Right ventricle myocardium superior (tissue), 1 donor: ENCODE measurements around the gene FITM1. TPM values are rescaled to one million over a fixed set of nuclear protein-coding genes. Genes with fewer than 3 reads are reported as not detected.
A peak's percentile ranks its signal among the peaks of the same experiment; 100 is the strongest.

Source experiments
- ATAC-seq: fragments of 200-7000 bp; cut with Tn5 transposase; one replicate; pipeline ENCODE4 v1.9.1; 2020; ENCODE audit warnings: mild to moderate bottlenecking; ENCODE audit not compliant: poor library complexity
- DNase-seq: peaks from one replicate; pipeline ENCODE4 v3.0.0-alpha.2; 2020
- intact Hi-C: fragments of 100-400 bp; cut with DNase I; formaldehyde crosslinking; loops from one replicate; pipeline ENCODE4 v1.11.2; 2022
- total RNA-seq: library from RNA; stranded (reverse); fragmentation: NEBNext Ultra II Directional; extraction: Animal tissue kit (Norgen Biotek cat#: 25700); gene quantifications from one replicate; pipeline ENCODE4 v1.2.1, GENCODE V29; 2021
- donor health status: DM: no; HTN: yes; CAD: no; lungs with severe emphysema.

Gene FITM1
- total RNA-seq, 1 donor from 2014 or later, result 126 TPM

DNA sequence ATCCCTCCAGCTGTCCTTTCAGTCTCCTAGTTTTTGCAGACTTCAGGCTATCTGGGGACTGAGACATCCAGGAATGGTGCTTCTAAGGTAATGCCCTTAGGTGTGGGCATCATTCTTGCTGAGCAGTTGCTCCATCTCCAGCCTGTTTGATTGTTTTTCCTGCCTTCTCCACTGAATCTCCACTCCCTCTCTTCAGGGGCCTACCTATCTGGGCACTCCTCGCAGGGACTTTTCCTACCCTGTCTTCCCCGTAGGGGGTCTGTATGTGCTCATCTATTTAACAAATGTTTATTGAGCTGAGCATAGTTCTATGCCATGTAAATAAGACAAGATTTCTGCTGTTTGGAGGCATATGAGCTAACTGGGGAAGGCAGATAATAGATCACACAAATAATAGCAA is 2.5 kb downstream of the FITM1 start:
- DNase-seq, result no peak
- ATAC-seq, result no peak
- intact Hi-C loops, result no loop called here

GRCh38 chr14:24133735-24134134 is 3.3 kb downstream of the FITM1 start:
- no peak for ATAC-seq
- no peak for DNase-seq
- intact Hi-C loops, result no loop called here

GRCh38 chr14:24135584-24135833 is 5.0 kb downstream of the FITM1 start:
- no peak for DNase-seq
- intact Hi-C loops, result no loop called here
- ATAC-seq, result no peak

DNA sequence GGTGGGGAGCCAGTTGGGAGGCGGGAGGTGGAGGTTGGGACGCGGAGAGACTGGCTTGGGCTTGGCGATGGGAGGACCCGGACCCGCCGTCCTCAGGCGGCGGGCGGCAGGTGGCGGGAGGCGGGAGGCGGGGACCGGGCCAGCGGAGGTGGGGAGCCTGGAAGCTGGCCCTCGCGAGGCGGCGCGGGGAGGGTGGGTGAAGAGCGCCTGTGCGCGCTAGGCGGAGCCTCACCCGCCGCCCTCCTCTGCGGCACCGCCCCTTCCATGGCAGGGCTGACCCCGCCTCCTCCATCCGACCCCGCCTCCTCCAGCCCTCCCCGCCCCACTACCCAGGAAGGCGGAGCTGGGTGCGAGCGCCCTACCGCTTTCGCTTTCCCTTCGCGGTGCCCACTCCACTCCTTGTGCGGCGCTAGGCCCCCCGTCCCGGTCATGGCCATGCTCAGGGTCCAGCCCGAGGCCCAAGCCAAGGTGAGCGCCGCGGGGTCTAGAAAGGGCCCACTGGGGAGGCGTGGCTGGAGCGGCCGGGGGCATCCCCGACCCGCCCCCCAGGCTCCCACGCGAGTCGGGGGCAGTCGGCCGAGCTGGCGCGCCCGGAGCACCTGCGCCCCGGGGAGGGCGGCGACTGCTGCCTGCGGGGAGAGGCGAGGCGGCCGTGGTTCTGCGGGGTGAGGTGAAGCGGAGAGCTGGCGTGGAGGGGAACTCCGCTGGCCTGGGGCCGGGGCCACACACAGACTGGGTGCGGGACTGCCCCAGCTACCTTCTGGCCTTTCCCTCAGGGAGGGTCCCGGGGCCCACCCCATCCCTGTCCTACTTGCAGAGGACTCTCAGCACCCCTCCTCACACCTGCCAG is 5.6 kb downstream of the FITM1 start, which contains the start of gene PSME1:
Gene PSME1 (plus strand): TSS at position 361 of the 850 bp plus-strand sequence. CDS start 69 bp downstream, at position 430.
- intact Hi-C loops, result no loop called here
- DNase-seq, result peak; percentile 96
- peak; percentile 91 for ATAC-seq

- no peak for ATAC-seq
- intact Hi-C loops, result no loop called here
- DNase-seq, result no peak
These were observed 6.4 kb downstream of the FITM1 start for GRCh38 chr14:24136684-24137528.

DNA sequence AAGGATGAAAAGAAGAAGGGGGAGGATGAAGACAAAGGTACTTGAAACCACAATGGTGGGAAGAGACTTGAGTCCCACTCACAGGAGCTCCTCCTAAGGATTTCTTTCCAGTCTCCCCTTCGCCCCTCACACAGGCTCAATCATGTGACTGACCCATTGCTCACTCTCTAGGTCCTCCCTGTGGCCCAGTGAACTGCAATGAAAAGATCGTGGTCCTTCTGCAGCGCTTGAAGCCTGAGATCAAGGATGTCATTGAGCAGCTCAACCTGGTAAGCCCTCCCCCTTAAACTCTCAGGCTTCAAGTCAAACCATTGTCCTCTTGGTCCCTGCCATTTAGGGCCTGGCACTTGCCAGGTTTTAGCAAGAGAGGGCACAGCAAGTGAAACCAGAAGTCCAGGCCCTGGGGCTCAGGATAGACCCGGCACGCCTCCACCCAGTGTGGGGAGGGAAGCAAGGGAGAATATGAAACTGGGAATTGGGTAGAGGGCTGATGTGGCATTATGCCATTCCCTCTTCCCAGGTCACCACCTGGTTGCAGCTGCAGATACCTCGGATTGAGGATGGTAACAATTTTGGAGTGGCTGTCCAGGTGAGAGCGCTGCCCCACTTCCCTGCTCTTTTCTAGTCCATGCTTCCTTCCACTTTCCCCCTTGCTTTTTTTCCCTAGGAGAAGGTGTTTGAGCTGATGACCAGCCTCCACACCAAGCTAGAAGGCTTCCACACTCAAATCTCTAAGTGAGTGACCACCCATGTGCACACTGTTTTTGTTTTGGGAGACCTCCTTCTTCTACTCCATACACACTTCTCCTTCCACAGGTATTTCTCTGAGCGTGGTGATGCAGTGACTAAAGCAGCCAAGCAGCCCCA is 7.3 kb downstream of the FITM1 start:
- DNase-seq (no peak), ATAC-seq (no peak)
- intact Hi-C loops, result no loop called here

DNA sequence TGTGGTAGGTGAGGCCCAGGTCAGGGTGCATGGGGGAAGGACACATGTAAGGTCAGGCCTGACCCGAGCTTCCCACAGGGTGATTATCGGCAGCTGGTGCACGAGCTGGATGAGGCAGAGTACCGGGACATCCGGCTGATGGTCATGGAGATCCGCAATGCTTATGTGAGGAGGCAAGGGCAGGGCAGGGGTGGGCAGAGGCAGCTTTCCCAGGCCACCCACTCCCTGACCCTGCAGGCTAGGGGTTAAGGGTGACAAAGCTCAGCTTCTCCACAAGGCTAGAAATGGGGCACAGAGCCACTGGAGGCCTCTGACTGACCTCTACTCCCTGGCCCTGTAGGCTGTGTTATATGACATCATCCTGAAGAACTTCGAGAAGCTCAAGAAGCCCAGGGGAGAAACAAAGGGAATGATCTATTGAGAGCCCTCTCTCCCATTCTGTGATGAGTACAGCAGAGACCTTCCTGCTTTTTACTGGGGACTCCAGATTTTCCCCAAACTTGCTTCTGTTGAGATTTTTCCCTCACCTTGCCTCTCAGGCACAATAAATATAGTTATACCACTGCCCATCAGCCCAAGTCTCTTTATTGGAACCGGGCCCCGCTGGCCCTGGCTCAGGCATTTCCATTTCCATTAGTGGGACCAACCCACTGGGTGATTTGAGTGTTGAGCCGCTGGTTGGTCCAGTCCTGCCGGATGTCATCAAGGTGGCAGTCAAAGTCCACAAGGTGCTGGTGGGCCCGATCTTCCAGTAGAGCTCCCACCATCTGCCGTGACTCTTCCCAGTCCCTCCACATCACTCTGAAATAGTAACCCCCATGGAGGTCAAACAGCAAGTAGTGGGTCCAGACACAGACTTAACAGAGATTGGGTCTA is 8.2 kb downstream of the FITM1 start:
- ATAC-seq (no peak), DNase-seq (no peak)
- intact Hi-C loops, result no loop called here

GRCh38 chr14:24139272-24139934 is 8.9 kb downstream of the FITM1 start:
- intact Hi-C loops, result no loop called here
- DNase-seq (no peak), ATAC-seq (no peak)

GRCh38 chr14:24141097-24141880 is 10.8 kb downstream of the FITM1 start, which contains the start of gene EMC9:
TSS of gene EMC9 (minus strand) at chr14:24141591. CDS start at chr14:24141304, 287 bp downstream.
- DNase-seq (peak; percentile 100), ATAC-seq (peak; percentile 95)
- intact Hi-C loops, result no loop called here

- no peak for ATAC-seq
- intact Hi-C loops, result no loop called here
- DNase-seq, result no peak
These were observed 13.1 kb downstream of the FITM1 start for GRCh38 chr14:24143511-24143910.

DNA sequence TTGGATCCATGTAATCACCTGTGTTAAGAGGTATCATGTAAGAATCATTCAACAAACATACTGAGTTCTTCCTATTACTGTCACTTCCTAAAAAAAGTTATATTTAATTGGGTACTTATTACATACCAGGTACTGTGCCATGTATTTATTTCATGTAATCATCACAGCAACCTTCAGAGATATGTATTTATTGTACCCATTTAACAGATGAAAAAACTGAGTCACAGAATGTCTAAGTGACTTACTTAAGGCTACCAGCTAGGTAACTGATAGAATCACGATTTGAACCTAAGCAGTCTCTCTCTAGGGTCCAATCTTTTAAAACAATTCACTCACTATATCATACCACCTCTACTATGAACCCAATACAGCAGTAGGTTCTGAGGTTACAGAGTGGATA is 14.0 kb downstream of the FITM1 start:
- intact Hi-C loops, result no loop called here
- ATAC-seq, result no peak
- DNase-seq, result no peak

GRCh38 chr14:24145219-24145618 is 14.8 kb downstream of the FITM1 start:
- DNase-seq, result no peak
- intact Hi-C loops, result no loop called here
- no peak for ATAC-seq

GRCh38 chr14:24145690-24146452 is 15.4 kb downstream of the FITM1 start:
- DNase-seq (no peak), ATAC-seq (no peak)
- intact Hi-C loops, result no loop called here

GRCh38 chr14:24146453-24146977 is 16.1 kb downstream of the FITM1 start, which contains the start of gene PSME2:
TSS of gene PSME2 (minus strand) at chr14:24146610. CDS start at chr14:24146581, 29 bp downstream.
- intact Hi-C loops, result no loop called here
- peak; percentile 88 for ATAC-seq
- DNase-seq, result peak; percentile 96

- intact Hi-C loops, result no loop called here
- DNase-seq (peak; percentile 99), ATAC-seq (peak; percentile 95)
These were observed 16.7 kb downstream of the FITM1 start, which contains the start of gene RNF31 for GRCh38 chr14:24146978-24147760. TSS of gene RNF31 (plus strand) at chr14:24147498. CDS start at chr14:24147699, 201 bp downstream.
